Measurements from ENCODE around the gene PLAC9.

The PLAC9 gene

DNA sequence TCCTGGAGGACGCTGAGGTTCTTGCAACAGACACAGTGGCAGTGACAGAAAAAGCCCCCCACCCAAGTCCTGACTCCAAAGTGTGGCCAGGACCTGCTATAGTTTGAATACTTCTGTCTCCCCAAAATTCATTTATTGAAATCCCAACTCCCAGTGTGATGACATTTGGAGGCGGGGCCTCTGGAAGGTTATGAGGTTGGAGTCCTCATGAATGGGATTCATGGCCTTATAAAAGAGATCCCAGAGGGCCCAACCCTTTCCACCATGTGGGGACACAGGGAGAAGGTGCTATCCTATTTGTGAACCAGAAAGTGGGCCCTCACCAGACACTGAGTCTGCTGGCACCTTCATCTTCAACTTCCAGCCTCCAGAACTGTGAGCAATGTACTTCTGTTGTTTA, 54.5 kb downstream of the PLAC9 start:
- CTCF ChIA-PET = no interaction called here
- POLR2A ChIA-PET = interaction anchor here (0.8 to 1.0 kb wide), 2 partner anchors 17 to 18 kb away, joined by 3 read pairs; partner anchors contain the start of gene ANXA11

DNA sequence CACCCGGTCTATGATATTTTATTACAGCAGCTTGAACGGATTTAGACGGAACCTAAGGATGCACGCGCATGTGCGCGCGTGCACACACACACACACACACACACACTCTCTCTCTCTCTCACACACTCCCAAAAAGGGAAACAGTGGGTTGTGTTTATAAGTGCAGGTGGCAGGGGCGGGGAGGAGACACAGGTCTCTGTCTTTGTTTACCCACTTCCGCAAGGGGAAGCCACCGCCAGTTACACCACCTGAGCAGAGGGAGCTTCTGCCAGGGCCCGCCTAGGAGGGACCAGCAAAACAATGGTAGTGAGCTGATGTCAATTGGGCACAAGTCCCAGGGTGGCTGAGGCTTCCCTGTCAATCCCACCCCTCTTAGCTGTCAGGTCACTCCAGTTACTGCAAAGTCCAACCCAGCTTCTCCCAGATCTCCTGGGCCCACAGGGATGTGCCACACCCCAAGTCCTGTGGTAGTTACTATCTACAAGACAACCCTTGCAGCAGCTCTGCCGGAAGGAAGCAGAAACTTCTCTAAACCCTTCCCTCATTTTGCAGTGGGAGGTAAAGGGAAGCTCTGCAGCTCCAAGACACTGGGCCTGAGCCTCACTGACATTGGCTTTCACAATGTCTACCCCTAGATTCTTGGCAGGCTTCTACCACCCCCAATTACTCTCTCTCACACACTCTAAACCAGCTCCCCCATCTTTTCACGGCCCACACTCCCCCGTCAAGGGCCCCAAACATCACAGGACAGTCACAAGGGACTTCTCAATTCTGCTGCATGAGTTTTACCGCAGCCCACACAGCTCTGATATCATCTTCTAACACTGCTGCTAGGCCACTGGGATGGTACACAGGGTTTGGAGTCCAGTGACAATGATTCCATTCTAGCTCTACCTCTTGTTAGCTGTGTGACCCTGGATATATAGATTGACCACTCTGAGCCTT, 55.2 kb downstream of the PLAC9 start:
- TF ChIP-seq HDGF (IDR thresholded peaks at IDR 0.05; ENCODE audit: borderline replicate concordance) (no peak), ELF4 (IDR thresholded peaks at IDR 0.05) (no peak), TARDBP (IDR thresholded peaks at IDR 0.05) (no peak), CTBP1 (IDR thresholded peaks at IDR 0.05; ENCODE audit: borderline replicate concordance) (no peak), NFRKB (IDR thresholded peaks at IDR 0.05) (no peak), ZNF384 (IDR thresholded peaks at IDR 0.05) (no peak), L3MBTL2 (conservative IDR thresholded peaks at IDR 0.05) (no peak), SP1 (IDR thresholded peaks at IDR 0.05) (no peak), LEF1 (IDR thresholded peaks at IDR 0.05; ENCODE audit: borderline replicate concordance) (no peak)
- DNase-seq (ENCODE audit: extremely low spot score) = no peak
- POLR2A ChIA-PET = interaction anchor here (0.8 to 1.0 kb wide), 2 partner anchors 16 to 18 kb away, joined by 3 read pairs; partner anchors contain the start of gene ANXA11
- CTCF ChIA-PET = no interaction called here

More for the DNA sequence above, 54.5 kb downstream of the PLAC9 start:
- no peak for DNase-seq (ENCODE audit: extremely low spot score)
- TF ChIP-seq TARDBP (IDR thresholded peaks at IDR 0.05) (no peak), L3MBTL2 (conservative IDR thresholded peaks at IDR 0.05) (no peak), ZNF384 (IDR thresholded peaks at IDR 0.05) (no peak), ELF4 (IDR thresholded peaks at IDR 0.05) (no peak), ARNT (IDR thresholded peaks at IDR 0.05) (no peak), FOXK2 (IDR thresholded peaks at IDR 0.05) (no peak)

DNA sequence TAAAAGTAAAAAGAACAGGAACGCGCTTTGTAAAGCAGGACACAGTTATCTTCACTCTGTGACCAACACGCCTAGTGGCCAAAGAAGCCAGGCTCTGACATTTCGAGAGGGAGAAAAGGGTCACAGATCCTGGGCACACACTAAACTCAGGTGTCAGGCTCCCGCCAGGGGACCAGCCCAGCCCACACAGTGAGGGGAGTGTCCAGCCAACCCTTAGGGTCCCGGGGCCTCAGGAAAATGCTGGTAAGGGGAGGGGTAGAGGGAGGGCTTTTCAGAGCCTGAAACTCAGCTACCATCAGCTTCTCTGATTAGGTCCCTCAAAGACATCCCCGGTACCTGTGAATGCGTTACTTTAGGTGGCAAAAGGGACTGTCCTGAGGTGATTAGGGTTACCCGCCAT, 56.2 kb downstream of the PLAC9 start:
- no peak for DNase-seq (ENCODE audit: extremely low spot score)
- TF ChIP-seq BHLHE40 (IDR thresholded peaks at IDR 0.05; ENCODE audit: borderline replicate concordance) = no peak
- no peak for TF ChIP-seq FOXM1 (IDR thresholded peaks at IDR 0.05; ENCODE audit: borderline replicate concordance)
- no peak for TF ChIP-seq LEF1 (IDR thresholded peaks at IDR 0.05; ENCODE audit: borderline replicate concordance)
- no peak for TF ChIP-seq ARNT (IDR thresholded peaks at IDR 0.05)
- no peak for TF ChIP-seq ZNF384 (IDR thresholded peaks at IDR 0.05)
- no peak for TF ChIP-seq SUZ12 (IDR thresholded peaks at IDR 0.05)
- TF ChIP-seq ELF4 (IDR thresholded peaks at IDR 0.05) = no peak
- TF ChIP-seq CTBP1 (IDR thresholded peaks at IDR 0.05; ENCODE audit: borderline replicate concordance) = no peak
- no peak for TF ChIP-seq SP1 (IDR thresholded peaks at IDR 0.05)
- no peak for TF ChIP-seq HDGF (IDR thresholded peaks at IDR 0.05; ENCODE audit: borderline replicate concordance)
- TF ChIP-seq, protein P1, sequence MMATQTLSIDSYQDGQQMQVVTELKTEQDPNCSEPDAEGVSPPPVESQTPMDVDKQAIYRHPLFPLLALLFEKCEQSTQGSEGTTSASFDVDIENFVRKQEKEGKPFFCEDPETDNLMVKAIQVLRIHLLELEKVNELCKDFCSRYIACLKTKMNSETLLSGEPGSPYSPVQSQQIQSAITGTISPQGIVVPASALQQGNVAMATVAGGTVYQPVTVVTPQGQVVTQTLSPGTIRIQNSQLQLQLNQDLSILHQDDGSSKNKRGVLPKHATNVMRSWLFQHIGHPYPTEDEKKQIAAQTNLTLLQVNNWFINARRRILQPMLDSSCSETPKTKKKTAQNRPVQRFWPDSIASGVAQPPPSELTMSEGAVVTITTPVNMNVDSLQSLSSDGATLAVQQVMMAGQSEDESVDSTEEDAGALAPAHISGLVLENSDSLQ (IDR thresholded peaks at IDR 0.05) = no peak
- TF ChIP-seq FOXK2 (IDR thresholded peaks at IDR 0.05) = no peak
- no peak for TF ChIP-seq NFRKB (IDR thresholded peaks at IDR 0.05)
- no peak for TF ChIP-seq L3MBTL2 (conservative IDR thresholded peaks at IDR 0.05)
- TF ChIP-seq FOXA1 (IDR thresholded peaks at IDR 0.05) = no peak
- no peak for TF ChIP-seq TARDBP (IDR thresholded peaks at IDR 0.05)
- ChIA-PET POLR2A (no interaction called here), CTCF (interaction anchor here (0.7 kb wide), 1 partner anchor 85 kb away, joined by 4 read pairs; no protein-coding TSS in a partner anchor)

DNA sequence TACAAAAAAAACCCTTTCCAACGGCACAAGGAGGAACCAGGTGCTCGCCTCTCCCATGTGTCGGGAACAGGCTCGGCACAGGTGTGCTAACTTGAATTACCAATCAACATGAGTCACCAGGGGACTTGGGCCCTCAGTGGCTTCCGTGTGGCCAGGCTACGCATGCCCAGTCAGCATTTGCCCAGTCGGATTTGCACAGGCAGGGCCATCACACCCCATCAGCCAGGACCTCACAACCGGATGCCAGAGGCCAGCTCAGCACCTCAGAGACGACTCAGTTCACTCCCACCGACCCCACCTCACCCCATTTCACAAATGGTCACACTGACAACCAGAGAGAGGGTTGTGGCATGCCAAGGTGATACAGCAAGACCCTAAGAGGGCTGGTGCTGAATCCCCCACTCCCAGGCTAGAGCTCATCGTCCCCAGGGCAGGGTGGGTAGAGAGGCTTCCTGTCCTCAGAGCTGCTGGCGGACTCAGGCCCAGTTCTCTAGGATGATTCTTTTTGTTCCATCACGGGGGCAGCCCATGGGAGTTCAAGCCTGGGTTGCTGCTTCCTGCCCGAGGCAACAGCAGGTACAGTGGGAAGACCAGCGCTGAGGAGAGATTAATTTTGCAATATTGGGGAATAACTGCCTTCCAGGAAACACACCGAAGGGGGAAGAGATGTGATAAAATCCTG, 59.2 kb downstream of the PLAC9 start:
- no peak for DNase-seq (ENCODE audit: extremely low spot score)
- POLR2A ChIA-PET = no interaction called here
- CTCF ChIA-PET = no interaction called here
- TF ChIP-seq FOXK2 (IDR thresholded peaks at IDR 0.05) = no peak
- no peak for TF ChIP-seq L3MBTL2 (conservative IDR thresholded peaks at IDR 0.05)
- TF ChIP-seq SP1 (IDR thresholded peaks at IDR 0.05) = no peak
- no peak for TF ChIP-seq ELF4 (IDR thresholded peaks at IDR 0.05)
- TF ChIP-seq, protein P1 (IDR thresholded peaks at IDR 0.05) = no peak
- TF ChIP-seq TARDBP (IDR thresholded peaks at IDR 0.05) = no peak
- no peak for TF ChIP-seq FOXM1 (IDR thresholded peaks at IDR 0.05; ENCODE audit: borderline replicate concordance)
- TF ChIP-seq CTBP1 (IDR thresholded peaks at IDR 0.05; ENCODE audit: borderline replicate concordance) = no peak
- TF ChIP-seq FOXA1 (IDR thresholded peaks at IDR 0.05) = no peak

DNA sequence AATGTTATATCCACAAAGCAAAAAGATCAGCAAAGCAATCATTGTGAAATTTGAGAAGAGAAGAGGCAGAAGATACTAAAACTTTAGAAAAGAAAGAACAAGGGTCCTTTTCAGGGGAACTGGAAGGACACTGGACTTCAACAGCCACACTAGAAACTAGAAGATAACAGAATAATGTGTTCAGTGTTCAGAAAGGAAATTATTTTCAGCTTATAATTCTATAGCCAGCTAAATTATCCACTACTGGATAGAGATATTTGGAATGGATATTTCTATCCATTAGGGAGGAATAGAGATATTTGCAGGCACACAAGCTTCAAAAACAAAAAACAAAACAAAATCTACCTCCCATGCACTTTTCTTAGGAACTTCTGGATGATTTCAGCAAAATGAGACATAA, 60.0 kb downstream of the PLAC9 start:
- no peak for TF ChIP-seq ELF4 (IDR thresholded peaks at IDR 0.05)
- TF ChIP-seq LEF1 (IDR thresholded peaks at IDR 0.05; ENCODE audit: borderline replicate concordance) = no peak
- no peak for TF ChIP-seq BHLHE40 (IDR thresholded peaks at IDR 0.05; ENCODE audit: borderline replicate concordance)
- TF ChIP-seq FOXA1 (IDR thresholded peaks at IDR 0.05) = no peak
- TF ChIP-seq ARNT (IDR thresholded peaks at IDR 0.05) = no peak
- no peak for TF ChIP-seq L3MBTL2 (conservative IDR thresholded peaks at IDR 0.05)
- TF ChIP-seq ZNF384 (IDR thresholded peaks at IDR 0.05) = no peak
- no peak for TF ChIP-seq NFRKB (IDR thresholded peaks at IDR 0.05)
- TF ChIP-seq SUZ12 (IDR thresholded peaks at IDR 0.05) = no peak
- no peak for TF ChIP-seq FOXK2 (IDR thresholded peaks at IDR 0.05)
- TF ChIP-seq TARDBP (IDR thresholded peaks at IDR 0.05) = no peak
- TF ChIP-seq, protein P1 (IDR thresholded peaks at IDR 0.05) = no peak
- no peak for TF ChIP-seq SP1 (IDR thresholded peaks at IDR 0.05)
- TF ChIP-seq FOXM1 (IDR thresholded peaks at IDR 0.05; ENCODE audit: borderline replicate concordance) = no peak
- no peak for TF ChIP-seq CTBP1 (IDR thresholded peaks at IDR 0.05; ENCODE audit: borderline replicate concordance)
- no peak for TF ChIP-seq HDGF (IDR thresholded peaks at IDR 0.05; ENCODE audit: borderline replicate concordance)
- DNase-seq (ENCODE audit: extremely low spot score) = no peak
- CTCF ChIA-PET = no interaction called here
- POLR2A ChIA-PET = no interaction called here
